H1 (cell line): ENCODE measurements around the gene SLC35E4. TPM values are rescaled to one million over a fixed set of nuclear protein-coding genes. Genes with fewer than 3 reads are reported as not detected.

ENCODE experiments used
- ASH2L ChIP-seq: fragments of 200-600, 300-600 bp; sonication (generic); IDR thresholded peaks from one replicate; pipeline ENCODE4 v1.7.1; 2017; ENCODE audit warnings: low read length
- CBX8 ChIP-seq: fragments of 300-800, 300-1000 bp; sonication (generic); IDR thresholded peaks from 2 replicates; pipeline ENCODE4 v1.7.1; 2016; ENCODE audit warnings: low read depth, low read length, borderline replicate concordance
- CHD7 ChIP-seq: fragments of 300-600 bp; sonication (generic); IDR thresholded peaks from 2 replicates; pipeline ENCODE4 v1.7.1; 2012; ENCODE audit warnings: low read length, moderate library complexity, mild to moderate bottlenecking, inconsistent platforms; ENCODE audit not compliant: insufficient replicate concordance
- POLR2A ChIP-seq, 2 experiments: IDR thresholded peaks; 1 replicate in 1 of 2; 2 replicates in 1 of 2; pipeline ENCODE4 v1.6.1; 2011; ENCODE audit warnings: low read depth in 2 of 2, low read length in 2 of 2, mild to moderate bottlenecking in 2 of 2; ENCODE audit errors: control extremely low read depth in 1 of 2
- SP4 ChIP-seq: IDR thresholded peaks from 2 replicates; pipeline ENCODE4 v1.6.1; 2012; ENCODE audit warnings: low read length, inconsistent platforms
- YY1 ChIP-seq: IDR thresholded peaks from 2 replicates; pipeline ENCODE4 v1.6.1; 2011; ENCODE audit warnings: low read depth, mild to moderate bottlenecking, low read length
- polyA plus RNA-seq, 7 experiments: library from polyadenylated mRNA; depleted of rRNA in 3 of 7; stranded (reverse) in 5 of 7; unstranded in 2 of 7; fragments of >200 nt in 5 of 7; fragments of 200-250 nt in 2 of 7; gene quantifications; 1 replicate in 5 of 7; 2 replicates in 1 of 7; 4 replicates in 1 of 7; pipeline versions ENCODE4 v1.2.1 to v1.2.3, GENCODE V29; 2011 to 2013; ENCODE audit warnings: missing spikeins in 2 of 7, mixed read lengths in 2 of 7
- total RNA-seq: library from RNA; stranded (reverse); fragmentation: NEBNext Ultra II Directional; extraction: Animal tissue kit (Norgen Biotek cat#: 25700); gene quantifications from 2 replicates; pipeline ENCODE4 v1.2.1, GENCODE V29; 2021

SLC35E4 gene
- total and polyA plus RNA-seq, 2 of the 8 experiments (the other 6 are each of a cell fraction or from before 2014, with no cell fraction given), result 5.1 to 5.6 TPM

DNA sequence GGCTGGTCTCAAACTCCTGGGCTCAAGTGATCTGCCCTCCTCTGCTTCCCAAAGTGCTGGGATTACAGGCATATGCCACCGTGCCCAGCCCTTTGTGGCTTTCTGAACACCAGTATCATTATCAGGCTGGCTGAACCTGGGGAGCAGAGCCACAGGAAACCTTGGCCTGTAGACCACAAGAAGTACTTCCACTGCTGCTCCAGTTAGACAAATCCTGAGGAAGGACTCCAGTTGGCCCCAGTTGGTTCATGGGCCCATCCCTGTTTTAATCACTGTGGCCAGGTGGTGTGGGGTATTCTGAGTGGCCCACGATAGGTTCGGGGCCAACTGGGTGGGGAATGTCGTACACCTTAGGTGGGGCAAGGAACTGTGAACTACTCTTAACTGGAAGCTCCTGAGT is 37.6 kb downstream of the SLC35E4 start (continued):
- TF ChIP-seq CHD7 (no peak), POLR2A (IDR thresholded peaks at IDR 0.05; ENCODE audit: control extremely low read depth in 1 of 2, low read depth in 2 of 2, low read length in 2 of 2) (no peak), YY1 (no peak), SP4 (no peak), ASH2L (no peak), CBX8 (no peak)
